Germinal center (tissue), 1 donor: ENCODE data around the gene VPS25.
A peak's percentile ranks its signal among the peaks of the same experiment; 100 is the strongest.
"Not testable (repeated sequence)": the region's sequence is repeated elsewhere in the genome, so short reads cannot be mapped to it uniquely, and the experiment has no call there.

Source experiments
- DNase-seq: peaks from one replicate; pipeline ENCODE4 v3.0.0; 2012; ENCODE audit warnings: mixed read lengths, low spot score

Gene VPS25

GRCh38 chr17:42768006-42768405 lies 5.2 kb upstream of the VPS25 start:
- not testable (repeated sequence) for DNase-seq

GRCh38 chr17:42769964-42770363 lies 3.3 kb upstream of the VPS25 start:
- DNase-seq: not testable (repeated sequence)

GRCh38 chr17:42772945-42773289 lies 332 bp upstream of the VPS25 start:
- DNase-seq: no peak

GRCh38 chr17:42774066-42774745 lies 957 bp downstream of the VPS25 start:
- no peak for DNase-seq

GRCh38 chr17:42775534-42776098 lies 2.4 kb downstream of the VPS25 start:
- DNase-seq: no peak

- DNase-seq: no peak
Measured at GRCh38 chr17:42778570-42778969, 5.3 kb downstream of the VPS25 start.

GRCh38 chr17:42779304-42779935 lies 6.2 kb downstream of the VPS25 start:
- no peak for DNase-seq

- DNase-seq: peak; percentile 38
Measured at GRCh38 chr17:42779936-42780850, 6.9 kb downstream of the VPS25 start, which contains the start of gene WNK4. WNK4 (plus strand) TSS chr17:42780610; CDS start chr17:42780699, 89 bp downstream.

- no peak for DNase-seq
Measured at GRCh38 chr17:42780851-42781638, 7.8 kb downstream of the VPS25 start.

- DNase-seq: no peak
Measured at GRCh38 chr17:42781639-42782165, 8.5 kb downstream of the VPS25 start.

- DNase-seq: no peak
Measured at GRCh38 chr17:42782166-42783061, 9.2 kb downstream of the VPS25 start.

- no peak for DNase-seq
Measured at GRCh38 chr17:42783062-42783790, 10.0 kb downstream of the VPS25 start.

GRCh38 chr17:42783791-42784138 lies 10.5 kb downstream of the VPS25 start:
- DNase-seq: no peak

GRCh38 chr17:42784409-42784808 lies 11.2 kb downstream of the VPS25 start:
- DNase-seq: no peak

- no peak for DNase-seq
Measured at GRCh38 chr17:42784811-42785592, 11.8 kb downstream of the VPS25 start.

GRCh38 chr17:42787266-42787665 lies 14.0 kb downstream of the VPS25 start:
- DNase-seq: no peak

GRCh38 chr17:42791948-42792347 lies 18.7 kb downstream of the VPS25 start:
- no peak for DNase-seq

- DNase-seq: no peak
Measured at GRCh38 chr17:42792545-42792944, 19.3 kb downstream of the VPS25 start.

- DNase-seq: no peak
Measured at GRCh38 chr17:42795061-42795460, 21.8 kb downstream of the VPS25 start.
